NCI-H226 (cell line): ENCODE results near the gene CYP2B6.
"Not testable (repeated sequence)": the region's sequence is repeated elsewhere in the genome, so short reads cannot be mapped to it uniquely, and the experiment has no call there.

ENCODE experiments used
- DNase-seq: peaks from one replicate; pipeline ENCODE4 v3.0.0-alpha.2; 2015

The CYP2B6 gene

DNA sequence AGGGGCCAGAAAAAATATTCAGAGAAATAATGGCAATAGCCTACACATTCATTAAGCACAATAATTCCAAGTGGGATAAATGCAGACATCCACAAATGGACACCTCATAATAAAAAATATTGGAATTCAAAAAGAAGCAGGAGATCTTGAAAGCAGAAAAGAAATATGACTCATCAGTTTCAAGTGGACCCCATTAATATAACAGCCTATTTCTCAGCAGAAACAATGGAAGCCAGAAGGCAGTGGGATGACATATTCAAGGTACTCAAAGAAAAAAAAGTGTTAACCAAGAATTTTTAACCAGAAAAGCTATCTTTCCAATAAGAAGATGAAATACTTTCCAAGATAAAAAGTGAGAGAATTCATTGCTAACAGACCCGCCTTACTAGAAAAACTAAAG is 48.7 kb downstream of the CYP2B6 start:
- no peak for DNase-seq

DNA sequence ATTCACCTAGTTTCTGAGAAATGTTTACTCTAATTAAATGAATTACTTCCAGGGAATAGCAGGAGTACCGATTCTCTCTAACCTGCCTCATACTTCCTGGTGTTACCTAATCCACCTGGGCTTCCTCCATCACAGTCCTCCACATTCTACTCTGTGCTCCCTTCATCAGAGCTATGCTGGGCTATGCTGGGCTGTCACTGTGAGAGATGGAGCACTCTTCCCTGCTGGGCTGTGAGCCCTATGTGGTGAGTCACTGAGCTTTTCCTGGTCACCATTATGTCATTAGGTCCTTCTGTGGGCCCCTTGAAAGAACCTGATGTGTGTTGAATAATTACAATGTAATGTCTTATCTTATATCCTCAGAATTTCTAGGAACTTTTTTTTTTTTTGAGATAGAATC is 54.0 kb downstream of the CYP2B6 start:
- not testable (repeated sequence) for DNase-seq

DNA sequence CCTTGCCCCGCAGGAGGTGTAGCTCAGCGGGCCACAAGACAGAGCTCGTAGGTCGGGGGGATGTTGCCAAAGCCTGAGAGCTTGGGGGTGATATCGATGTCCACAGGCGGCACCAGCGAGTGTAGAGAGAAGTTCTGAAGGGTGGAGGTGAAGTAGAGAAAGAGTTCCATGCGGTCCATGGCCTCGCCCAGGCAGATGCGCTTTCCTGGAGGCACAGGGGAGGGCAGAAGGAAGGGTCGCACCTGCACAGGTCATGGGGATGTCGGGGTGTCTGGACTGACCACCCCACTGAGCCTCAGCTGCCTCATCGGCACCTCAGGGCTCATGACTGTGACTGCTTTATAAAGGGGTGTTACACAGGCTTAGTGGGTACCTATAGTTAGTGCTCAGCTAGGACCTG is 59.3 kb downstream of the CYP2B6 start:
- DNase-seq: no peak

DNA sequence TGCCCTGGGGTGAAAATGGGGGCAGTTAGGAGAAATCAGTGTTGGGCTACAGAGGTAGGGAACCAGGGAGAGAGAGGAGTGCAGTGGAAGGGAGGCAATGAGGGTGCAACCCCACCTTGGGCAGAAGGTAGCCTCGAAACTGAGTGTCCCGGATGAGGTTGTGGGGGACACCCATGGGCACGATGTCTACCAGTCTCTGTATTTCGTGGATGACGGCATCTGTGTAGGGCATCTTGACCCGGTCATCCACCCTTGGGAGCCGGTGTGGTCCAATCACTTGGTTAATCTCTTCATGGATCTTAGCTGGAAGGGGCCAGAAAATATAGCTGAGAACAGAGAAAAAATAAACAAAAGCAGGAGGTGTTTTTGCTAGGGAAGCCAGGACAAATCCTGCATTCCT is 61.1 kb downstream of the CYP2B6 start:
- not testable (repeated sequence) for DNase-seq

DNA sequence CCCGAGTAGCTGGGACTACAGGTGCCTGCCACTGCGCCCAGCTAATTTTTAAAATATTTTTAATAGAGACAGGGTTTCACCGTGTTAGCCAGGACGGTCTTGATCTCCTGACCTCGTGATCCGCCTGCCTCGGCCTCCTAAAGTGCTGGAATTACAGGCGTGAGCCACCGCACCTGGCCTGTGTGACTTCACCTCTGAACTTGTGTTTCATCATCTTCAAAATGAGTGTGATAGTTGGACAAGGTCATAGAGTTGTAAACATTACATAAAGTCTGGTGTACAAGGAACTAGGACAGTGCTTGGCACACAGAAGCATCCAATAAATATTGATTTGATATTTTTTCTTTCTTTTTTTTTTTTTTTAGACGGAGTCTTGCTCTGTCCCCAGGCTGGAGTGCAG is 62.2 kb downstream of the CYP2B6 start:
- not testable (repeated sequence) for DNase-seq

DNA sequence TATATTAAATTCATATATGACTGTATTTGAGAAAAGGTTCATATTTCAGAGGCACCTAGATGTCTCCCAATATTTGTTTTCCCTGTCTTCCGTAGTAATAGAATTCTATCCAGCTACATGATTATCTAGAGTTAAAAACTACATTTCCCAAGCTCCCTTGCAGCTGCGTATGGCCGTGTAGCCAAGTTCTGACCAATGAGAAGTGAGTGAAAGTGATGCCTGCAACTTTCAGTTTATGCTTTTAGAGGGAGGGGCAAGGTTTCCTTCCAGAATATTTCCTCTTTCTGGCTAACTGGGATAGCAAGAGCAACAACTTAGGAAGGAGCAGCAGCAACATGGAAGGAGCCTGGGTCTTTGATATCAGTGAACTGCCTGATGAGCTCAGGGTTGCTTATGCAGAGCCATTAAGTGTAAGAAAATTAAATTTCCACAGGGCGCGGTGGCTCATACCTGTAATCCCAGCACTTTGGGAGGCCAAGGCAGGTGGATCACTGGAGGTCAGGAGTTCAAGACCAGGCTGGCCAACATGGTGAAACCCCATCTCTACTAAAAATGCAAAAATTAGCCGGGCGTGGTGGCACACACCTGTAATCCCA is 74.0 kb downstream of the CYP2B6 start:
- peak; percentile 34 for DNase-seq
